ENCODE measurements around the gene LHX3.
"Not testable (repeated sequence)": the region's sequence is repeated elsewhere in the genome, so short reads cannot be mapped to it uniquely, and the experiment has no call there.

Gene LHX3

GRCh38 chr9:136241542-136241941, 36.6 kb upstream of the LHX3 start:
- DNase-seq (ENCODE audit: low spot score): no peak

GRCh38 chr9:136240941-136241340, 36.0 kb upstream of the LHX3 start:
- DNase-seq (ENCODE audit: low spot score): no peak

GRCh38 chr9:136239983-136240330, 35.0 kb upstream of the LHX3 start:
- DNase-seq (ENCODE audit: low spot score): no peak

- no peak for DNase-seq (ENCODE audit: low spot score)
Observed at GRCh38 chr9:136239135-136239982, 34.4 kb upstream of the LHX3 start.

- no peak for DNase-seq (ENCODE audit: low spot score)
Observed at GRCh38 chr9:136238342-136238732, 33.4 kb upstream of the LHX3 start.

GRCh38 chr9:136237486-136238341, 32.8 kb upstream of the LHX3 start:
- no peak for DNase-seq (ENCODE audit: low spot score)

GRCh38 chr9:136236471-136237410, 31.8 kb upstream of the LHX3 start:
- not testable (repeated sequence) for DNase-seq (ENCODE audit: low spot score)

- DNase-seq (ENCODE audit: low spot score): no peak
Observed at GRCh38 chr9:136235709-136236455, 31.0 kb upstream of the LHX3 start.

GRCh38 chr9:136235171-136235570, 30.2 kb upstream of the LHX3 start:
- no peak for DNase-seq (ENCODE audit: low spot score)

- no peak for DNase-seq (ENCODE audit: low spot score)
Observed at GRCh38 chr9:136234597-136234996, 29.7 kb upstream of the LHX3 start.

- DNase-seq (ENCODE audit: low spot score): no peak
Observed at GRCh38 chr9:136233868-136234267, 28.9 kb upstream of the LHX3 start.

GRCh38 chr9:136233411-136233810, 28.5 kb upstream of the LHX3 start:
- no peak for DNase-seq (ENCODE audit: low spot score)

GRCh38 chr9:136232969-136233368, 28.0 kb upstream of the LHX3 start:
- DNase-seq (ENCODE audit: low spot score): no peak

- DNase-seq (ENCODE audit: low spot score): peak; percentile 13
Observed at GRCh38 chr9:136231478-136232297, 26.8 kb upstream of the LHX3 start.

GRCh38 chr9:136230773-136231172, 25.8 kb upstream of the LHX3 start:
- no peak for DNase-seq (ENCODE audit: low spot score)

- no peak for DNase-seq (ENCODE audit: low spot score)
Observed at GRCh38 chr9:136230365-136230764, 25.4 kb upstream of the LHX3 start.

GRCh38 chr9:136229096-136230065, 24.5 kb upstream of the LHX3 start:
- no peak for DNase-seq (ENCODE audit: low spot score)

- no peak for DNase-seq (ENCODE audit: low spot score)
Observed at GRCh38 chr9:136228107-136228875, 23.4 kb upstream of the LHX3 start.
